Sigmoid colon (tissue), 4 donors: ENCODE data around the gene SLCO1A2.

ENCODE experiments used
- CTCF ChIP-seq, 4 experiments: fragments of 450-650 bp in 3 of 4; fragments of 200-600 bp in 1 of 4; IDR thresholded peaks; one replicate each; pipeline ENCODE4 v1.5.1; 2016 to 2019; ENCODE audit warnings: antibody characterized with exemption in 4 of 4, mild to moderate bottlenecking in 3 of 4, moderate library complexity in 2 of 4
- POLR2AphosphoS5 ChIP-seq, 4 donors: sonication (generic); formaldehyde crosslinking; IDR thresholded peaks; one replicate each; pipeline ENCODE4 v1.6.1; 2017; ENCODE audit warnings: antibody characterized with exemption in 4 of 4

GRCh38 chr12:21341769-21342168 is 7.1 kb upstream of the SLCO1A2 start:
- TF ChIP-seq CTCF (IDR thresholded peaks at IDR 0.05) (no peak), POLR2AphosphoS5 (IDR thresholded peaks at IDR 0.05) (no peak)
